IMR-90 (cell line): Measurements from ENCODE around the gene FXYD3. TPM values are rescaled to one million over a fixed set of nuclear protein-coding genes. Genes with fewer than 3 reads are reported as not detected.

Source experiments
- CEBPB ChIP-seq: IDR thresholded peaks from 2 replicates; pipeline ENCODE4 v1.6.1; 2012; ENCODE audit warnings: low read depth, low read length, improper control_type of control experiment
- MAFK ChIP-seq: IDR thresholded peaks from 2 replicates; pipeline ENCODE4 v1.6.1; 2012; ENCODE audit warnings: low read depth, low read length, improper control_type of control experiment
- RCOR1 ChIP-seq: IDR thresholded peaks from 2 replicates; pipeline ENCODE4 v1.6.1; 2012; ENCODE audit warnings: mild to moderate bottlenecking, low read length, improper control_type of control experiment; ENCODE audit not compliant: insufficient replicate concordance
- RFX5 ChIP-seq: IDR thresholded peaks from 2 replicates; pipeline ENCODE4 v1.8.0; 2012; ENCODE audit warnings: low read depth, mild to moderate bottlenecking, low read length, moderate library complexity
- polyA plus RNA-seq, 3 experiments: library from polyadenylated mRNA; depleted of rRNA; stranded (reverse); fragments of >200 nt; gene quantifications; 2 replicates each; pipeline ENCODE4 v1.2.3, GENCODE V29; 2012; ENCODE audit warnings: low replicate concordance in 1 of 3
- total RNA-seq: library from RNA; depleted of rRNA; stranded (reverse); fragments of >200 nt; gene quantifications from 2 replicates; pipeline ENCODE4 v1.2.3, GENCODE V29; 2012
- TF ChIP-seq, protein P1 (sequence below): conservative IDR thresholded peaks from 2 replicates; pipeline ENCODE4 v1.5.1; 2012; ENCODE audit warnings: mild to moderate bottlenecking, low read depth, low read length, improper control_type of control experiment

FXYD3 gene
- total and polyA plus RNA-seq, 2 of the 4 experiments (the other 2 are of a cell fraction) = not detected

GRCh38 chr19:35166100-35167063, 50.8 kb downstream of the FXYD3 start (continued):
- TF ChIP-seq, protein P1, sequence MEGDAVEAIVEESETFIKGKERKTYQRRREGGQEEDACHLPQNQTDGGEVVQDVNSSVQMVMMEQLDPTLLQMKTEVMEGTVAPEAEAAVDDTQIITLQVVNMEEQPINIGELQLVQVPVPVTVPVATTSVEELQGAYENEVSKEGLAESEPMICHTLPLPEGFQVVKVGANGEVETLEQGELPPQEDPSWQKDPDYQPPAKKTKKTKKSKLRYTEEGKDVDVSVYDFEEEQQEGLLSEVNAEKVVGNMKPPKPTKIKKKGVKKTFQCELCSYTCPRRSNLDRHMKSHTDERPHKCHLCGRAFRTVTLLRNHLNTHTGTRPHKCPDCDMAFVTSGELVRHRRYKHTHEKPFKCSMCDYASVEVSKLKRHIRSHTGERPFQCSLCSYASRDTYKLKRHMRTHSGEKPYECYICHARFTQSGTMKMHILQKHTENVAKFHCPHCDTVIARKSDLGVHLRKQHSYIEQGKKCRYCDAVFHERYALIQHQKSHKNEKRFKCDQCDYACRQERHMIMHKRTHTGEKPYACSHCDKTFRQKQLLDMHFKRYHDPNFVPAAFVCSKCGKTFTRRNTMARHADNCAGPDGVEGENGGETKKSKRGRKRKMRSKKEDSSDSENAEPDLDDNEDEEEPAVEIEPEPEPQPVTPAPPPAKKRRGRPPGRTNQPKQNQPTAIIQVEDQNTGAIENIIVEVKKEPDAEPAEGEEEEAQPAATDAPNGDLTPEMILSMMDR = no peak
- TF ChIP-seq RFX5 (no peak), RCOR1 (no peak), CEBPB (no peak), MAFK (no peak)
